HEK293 (cell line): ENCODE data around the gene TM7SF2.

Experiments
- KLF7 ChIP-seq: fragments of 450-650 bp; formaldehyde crosslinking; IDR thresholded peaks from 2 replicates; pipeline ENCODE4 v1.5.1; 2016; ENCODE audit warnings: missing biosample characterization, missing genetic modification characterization, borderline replicate concordance
- MYNN ChIP-seq: fragments of 450-650 bp; formaldehyde crosslinking; IDR thresholded peaks from 2 replicates; pipeline ENCODE4 v1.5.1; 2016; ENCODE audit warnings: missing biosample characterization, missing genetic modification characterization, borderline replicate concordance
- OVOL3 ChIP-seq: fragments of 450-650 bp; formaldehyde crosslinking; IDR thresholded peaks from 2 replicates; pipeline ENCODE4 v1.5.1; 2016; ENCODE audit warnings: missing biosample characterization, missing genetic modification characterization
- SCRT2 ChIP-seq: fragments of 450-650 bp; formaldehyde crosslinking; IDR thresholded peaks from 2 replicates; pipeline ENCODE4 v1.5.1; 2016; ENCODE audit warnings: missing biosample characterization, missing genetic modification characterization
- SP3 ChIP-seq: fragments of 450-650 bp; formaldehyde crosslinking; IDR thresholded peaks from 2 replicates; pipeline ENCODE4 v1.5.1; 2016; ENCODE audit warnings: missing biosample characterization, missing genetic modification characterization
- ZBTB21 ChIP-seq: fragments of 450-650 bp; formaldehyde crosslinking; IDR thresholded peaks from 2 replicates; pipeline ENCODE4 v1.5.1; 2017; ENCODE audit warnings: missing biosample characterization, missing genetic modification characterization
- ZBTB7A ChIP-seq: fragments of 450-650 bp; formaldehyde crosslinking; IDR thresholded peaks from 2 replicates; pipeline ENCODE4 v1.5.1; 2016; ENCODE audit warnings: low read depth, missing biosample characterization, missing genetic modification characterization
- ZFHX2 ChIP-seq: fragments of 450-650 bp; formaldehyde crosslinking; conservative IDR thresholded peaks from 2 replicates; pipeline ENCODE4 v1.5.1; 2016; ENCODE audit warnings: missing biosample characterization, missing genetic modification characterization
- ZFP69B ChIP-seq: fragments of 450-650 bp; formaldehyde crosslinking; IDR thresholded peaks from 2 replicates; pipeline ENCODE4 v1.5.1; 2016; ENCODE audit warnings: missing biosample characterization, missing genetic modification characterization
- ZNF138 ChIP-seq: fragments of 450-650 bp; formaldehyde crosslinking; IDR thresholded peaks from 2 replicates; pipeline ENCODE4 v1.5.1; 2016; ENCODE audit warnings: missing biosample characterization, missing genetic modification characterization, borderline replicate concordance
- ZNF140 ChIP-seq: fragments of 450-650 bp; formaldehyde crosslinking; IDR thresholded peaks from 2 replicates; pipeline ENCODE4 v1.5.1; 2016; ENCODE audit warnings: missing biosample characterization, missing genetic modification characterization
- ZNF2 ChIP-seq: fragments of 450-650 bp; formaldehyde crosslinking; IDR thresholded peaks from 2 replicates; pipeline ENCODE4 v1.5.1; 2016; ENCODE audit warnings: missing biosample characterization, missing genetic modification characterization
- ZNF223 ChIP-seq: fragments of 450-650 bp; formaldehyde crosslinking; IDR thresholded peaks from 2 replicates; pipeline ENCODE4 v1.5.1; 2016; ENCODE audit warnings: missing biosample characterization, missing genetic modification characterization
- ZNF23 ChIP-seq: fragments of 450-650 bp; formaldehyde crosslinking; IDR thresholded peaks from 2 replicates; pipeline ENCODE4 v1.5.1; 2016; ENCODE audit warnings: missing biosample characterization, missing genetic modification characterization, borderline replicate concordance
- ZNF274 ChIP-seq, 2 experiments: fragments of 200-500 bp in 1 of 2; fragments of 450-650 bp in 1 of 2; sonication (Bioruptor generic) in 1 of 2; formaldehyde crosslinking in 1 of 2; IDR thresholded peaks; 2 replicates each; pipeline versions ENCODE4 v1.5.1 to v1.6.1; 2014 to 2016; ENCODE audit warnings: borderline replicate concordance in 1 of 2, inconsistent platforms in 1 of 2, low read length in 1 of 2, missing biosample characterization in 1 of 2, missing genetic modification characterization in 1 of 2
- ZNF335 ChIP-seq: fragments of 450-650 bp; formaldehyde crosslinking; conservative IDR thresholded peaks from 2 replicates; pipeline ENCODE4 v1.5.1; 2016; ENCODE audit warnings: missing biosample characterization, missing genetic modification characterization
- ZNF341 ChIP-seq: fragments of 450-650 bp; formaldehyde crosslinking; IDR thresholded peaks from 2 replicates; pipeline ENCODE4; 2016; ENCODE audit warnings: low read depth, missing biosample characterization, missing genetic modification characterization
- ZNF394 ChIP-seq: fragments of 450-650 bp; formaldehyde crosslinking; IDR thresholded peaks from 2 replicates; pipeline ENCODE4 v1.5.1; 2016; ENCODE audit warnings: missing biosample characterization, missing genetic modification characterization, mild to moderate bottlenecking, moderate library complexity, borderline replicate concordance
- ZNF560 ChIP-seq: fragments of 450-650 bp; formaldehyde crosslinking; IDR thresholded peaks from 2 replicates; pipeline ENCODE4 v1.5.1; 2017; ENCODE audit warnings: missing biosample characterization, missing genetic modification characterization, borderline replicate concordance
- ZNF610 ChIP-seq: fragments of 450-650 bp; formaldehyde crosslinking; IDR thresholded peaks from 2 replicates; pipeline ENCODE4 v1.5.1; 2016; ENCODE audit warnings: missing biosample characterization, missing genetic modification characterization, borderline replicate concordance
- ZNF621 ChIP-seq: fragments of 450-650 bp; formaldehyde crosslinking; IDR thresholded peaks from 2 replicates; pipeline ENCODE4 v1.5.1; 2017; ENCODE audit warnings: missing biosample characterization, missing genetic modification characterization
- ZNF660 ChIP-seq: fragments of 450-650 bp; IDR thresholded peaks from 2 replicates; pipeline ENCODE4 v1.5.1; 2018; ENCODE audit warnings: missing biosample characterization, mild to moderate bottlenecking, missing genetic modification characterization
- ZSCAN30 ChIP-seq: fragments of 450-650 bp; IDR thresholded peaks from 2 replicates; pipeline ENCODE4 v1.5.1; 2018; ENCODE audit warnings: missing biosample characterization, mild to moderate bottlenecking, missing genetic modification characterization, moderate library complexity
- TF ChIP-seq, protein P1 (sequence below): fragments of 450-650 bp; formaldehyde crosslinking; IDR thresholded peaks from 2 replicates; pipeline ENCODE4 v1.5.1; 2016; ENCODE audit warnings: missing biosample characterization, missing genetic modification characterization
- TF ChIP-seq, protein P2 (sequence below): fragments of 450-650 bp; formaldehyde crosslinking; conservative IDR thresholded peaks from 2 replicates; pipeline ENCODE4 v1.5.1; 2016; ENCODE audit warnings: low read depth, missing biosample characterization, missing genetic modification characterization
- TF ChIP-seq, protein P3 (sequence below): fragments of 450-650 bp; formaldehyde crosslinking; IDR thresholded peaks from 2 replicates; pipeline ENCODE4 v1.5.1; 2016; ENCODE audit warnings: missing biosample characterization, missing genetic modification characterization
- TF ChIP-seq, protein P4 (sequence below): fragments of 450-650 bp; formaldehyde crosslinking; conservative IDR thresholded peaks from 2 replicates; pipeline ENCODE4 v1.5.1; 2016; ENCODE audit warnings: low read depth, missing biosample characterization, missing genetic modification characterization

Gene TM7SF2

DNA sequence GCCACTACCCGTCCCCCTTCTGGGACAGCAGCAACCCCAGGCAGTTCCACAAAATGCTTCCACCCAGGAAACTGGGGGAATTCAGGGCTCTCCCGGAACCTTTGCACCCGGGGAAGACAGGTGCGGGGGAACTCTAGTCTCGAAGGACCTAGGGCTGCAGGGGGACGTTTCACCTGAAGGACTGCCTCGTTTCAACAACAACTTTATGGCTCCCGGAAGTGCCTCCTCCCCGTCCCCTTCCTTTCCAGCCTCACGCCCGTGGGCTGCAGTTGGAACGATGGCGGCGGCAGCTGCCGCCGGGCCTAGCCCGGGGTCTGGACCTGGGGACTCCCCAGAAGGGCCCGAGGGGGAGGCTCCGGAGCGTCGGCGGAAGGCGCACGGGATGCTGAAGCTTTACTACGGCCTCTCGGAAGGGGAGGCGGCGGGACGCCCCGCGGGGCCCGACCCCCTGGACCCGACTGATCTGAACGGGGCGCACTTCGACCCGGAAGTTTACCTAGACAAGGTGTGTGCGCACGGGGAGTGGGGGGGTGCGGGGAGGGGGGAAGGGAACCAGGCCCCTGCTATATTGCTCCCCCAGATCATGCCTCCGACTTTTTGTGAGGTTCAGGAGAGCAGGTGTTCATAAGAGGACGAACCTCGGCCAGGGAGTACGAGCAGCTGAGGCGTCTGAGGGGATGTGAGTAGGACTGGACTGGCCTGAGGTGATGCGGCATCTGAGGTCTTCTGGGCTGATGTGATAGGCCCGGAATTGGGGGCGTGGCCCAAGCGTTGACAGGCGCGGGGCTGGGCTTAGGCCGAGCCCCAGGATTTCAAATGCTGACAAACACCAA is 15.5 kb upstream of the TM7SF2 start, which contains the start of gene VPS51 (continued):
- TF ChIP-seq, protein P1, sequence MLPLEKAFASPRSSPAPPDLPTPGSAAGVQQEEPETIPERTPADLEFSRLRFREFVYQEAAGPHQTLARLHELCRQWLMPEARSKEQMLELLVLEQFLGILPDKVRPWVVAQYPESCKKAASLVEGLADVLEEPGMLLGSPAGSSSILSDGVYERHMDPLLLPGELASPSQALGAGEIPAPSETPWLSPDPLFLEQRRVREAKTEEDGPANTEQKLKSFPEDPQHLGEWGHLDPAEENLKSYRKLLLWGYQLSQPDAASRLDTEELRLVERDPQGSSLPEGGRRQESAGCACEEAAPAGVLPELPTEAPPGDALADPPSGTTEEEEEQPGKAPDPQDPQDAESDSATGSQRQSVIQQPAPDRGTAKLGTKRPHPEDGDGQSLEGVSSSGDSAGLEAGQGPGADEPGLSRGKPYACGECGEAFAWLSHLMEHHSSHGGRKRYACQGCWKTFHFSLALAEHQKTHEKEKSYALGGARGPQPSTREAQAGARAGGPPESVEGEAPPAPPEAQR: peak; percentile 80; the same call in 1 of the 2 replicates
- TF ChIP-seq ZSCAN30 (peak; percentile 99), KLF7 (tag by site-specific recombination) (peak; percentile 96), ZFHX2 (tag by site-specific recombination) (peak; percentile 53), ZNF560 (tag by site-specific recombination) (no peak), ZNF621 (tag by site-specific recombination) (no peak), ZNF660 (tag by site-specific recombination) (peak; percentile 97), ZNF341 (tag by site-specific recombination) (peak; percentile 50), ZNF138 (tag by site-specific recombination) (no peak), ZFP69B (tag by site-specific recombination) (peak; percentile 89), ZNF610 (tag by site-specific recombination) (0 out of 2 replicates have a peak, but pooled peaks have one; percentile 40), ZNF223 (tag by site-specific recombination) (no peak), ZNF274 (IDR thresholded peaks at IDR 0.05; ENCODE audit: low read length) (no peak), ZNF274 (tag by site-specific recombination; IDR thresholded peaks at IDR 0.05; ENCODE audit: borderline replicate concordance) (no peak), SP3 (tag by site-specific recombination) (peak; percentile 78), ZNF2 (tag by site-specific recombination) (peak; percentile 93), ZNF23 (tag by site-specific recombination) (0 out of 2 replicates have a peak, but pooled peaks have one; percentile 46), OVOL3 (peak; percentile 95), ZNF140 (tag by site-specific recombination) (no peak), ZBTB21 (peak; percentile 54), MYNN (tag by site-specific recombination) (peak; percentile 61; the same call in 1 of the 2 replicates), ZBTB7A (tag by site-specific recombination) (0 out of 2 replicates have a peak, but pooled peaks have one; percentile 54), SCRT2 (tag by site-specific recombination) (0 out of 2 replicates have a peak, but pooled peaks have one; percentile 39), ZNF335 (tag by site-specific recombination) (peak; percentile 65), ZNF394 (peak; percentile 62; the same call in 1 of the 2 replicates)
- TF ChIP-seq, protein P2, sequence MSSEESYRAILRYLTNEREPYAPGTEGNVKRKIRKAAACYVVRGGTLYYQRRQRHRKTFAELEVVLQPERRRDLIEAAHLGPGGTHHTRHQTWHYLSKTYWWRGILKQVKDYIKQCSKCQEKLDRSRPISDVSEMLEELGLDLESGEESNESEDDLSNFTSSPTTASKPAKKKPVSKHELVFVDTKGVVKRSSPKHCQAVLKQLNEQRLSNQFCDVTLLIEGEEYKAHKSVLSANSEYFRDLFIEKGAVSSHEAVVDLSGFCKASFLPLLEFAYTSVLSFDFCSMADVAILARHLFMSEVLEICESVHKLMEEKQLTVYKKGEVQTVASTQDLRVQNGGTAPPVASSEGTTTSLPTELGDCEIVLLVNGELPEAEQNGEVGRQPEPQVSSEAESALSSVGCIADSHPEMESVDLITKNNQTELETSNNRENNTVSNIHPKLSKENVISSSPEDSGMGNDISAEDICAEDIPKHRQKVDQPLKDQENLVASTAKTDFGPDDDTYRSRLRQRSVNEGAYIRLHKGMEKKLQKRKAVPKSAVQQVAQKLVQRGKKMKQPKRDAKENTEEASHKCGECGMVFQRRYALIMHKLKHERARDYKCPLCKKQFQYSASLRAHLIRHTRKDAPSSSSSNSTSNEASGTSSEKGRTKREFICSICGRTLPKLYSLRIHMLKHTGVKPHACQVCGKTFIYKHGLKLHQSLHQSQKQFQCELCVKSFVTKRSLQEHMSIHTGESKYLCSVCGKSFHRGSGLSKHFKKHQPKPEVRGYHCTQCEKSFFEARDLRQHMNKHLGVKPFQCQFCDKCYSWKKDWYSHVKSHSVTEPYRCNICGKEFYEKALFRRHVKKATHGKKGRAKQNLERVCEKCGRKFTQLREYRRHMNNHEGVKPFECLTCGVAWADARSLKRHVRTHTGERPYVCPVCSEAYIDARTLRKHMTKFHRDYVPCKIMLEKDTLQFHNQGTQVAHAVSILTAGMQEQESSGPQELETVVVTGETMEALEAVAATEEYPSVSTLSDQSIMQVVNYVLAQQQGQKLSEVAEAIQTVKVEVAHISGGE (tag by site-specific recombination): peak; percentile 100
- TF ChIP-seq, protein P3, sequence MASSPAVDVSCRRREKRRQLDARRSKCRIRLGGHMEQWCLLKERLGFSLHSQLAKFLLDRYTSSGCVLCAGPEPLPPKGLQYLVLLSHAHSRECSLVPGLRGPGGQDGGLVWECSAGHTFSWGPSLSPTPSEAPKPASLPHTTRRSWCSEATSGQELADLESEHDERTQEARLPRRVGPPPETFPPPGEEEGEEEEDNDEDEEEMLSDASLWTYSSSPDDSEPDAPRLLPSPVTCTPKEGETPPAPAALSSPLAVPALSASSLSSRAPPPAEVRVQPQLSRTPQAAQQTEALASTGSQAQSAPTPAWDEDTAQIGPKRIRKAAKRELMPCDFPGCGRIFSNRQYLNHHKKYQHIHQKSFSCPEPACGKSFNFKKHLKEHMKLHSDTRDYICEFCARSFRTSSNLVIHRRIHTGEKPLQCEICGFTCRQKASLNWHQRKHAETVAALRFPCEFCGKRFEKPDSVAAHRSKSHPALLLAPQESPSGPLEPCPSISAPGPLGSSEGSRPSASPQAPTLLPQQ (tag by site-specific recombination): peak; percentile 71
- TF ChIP-seq, protein P4, sequence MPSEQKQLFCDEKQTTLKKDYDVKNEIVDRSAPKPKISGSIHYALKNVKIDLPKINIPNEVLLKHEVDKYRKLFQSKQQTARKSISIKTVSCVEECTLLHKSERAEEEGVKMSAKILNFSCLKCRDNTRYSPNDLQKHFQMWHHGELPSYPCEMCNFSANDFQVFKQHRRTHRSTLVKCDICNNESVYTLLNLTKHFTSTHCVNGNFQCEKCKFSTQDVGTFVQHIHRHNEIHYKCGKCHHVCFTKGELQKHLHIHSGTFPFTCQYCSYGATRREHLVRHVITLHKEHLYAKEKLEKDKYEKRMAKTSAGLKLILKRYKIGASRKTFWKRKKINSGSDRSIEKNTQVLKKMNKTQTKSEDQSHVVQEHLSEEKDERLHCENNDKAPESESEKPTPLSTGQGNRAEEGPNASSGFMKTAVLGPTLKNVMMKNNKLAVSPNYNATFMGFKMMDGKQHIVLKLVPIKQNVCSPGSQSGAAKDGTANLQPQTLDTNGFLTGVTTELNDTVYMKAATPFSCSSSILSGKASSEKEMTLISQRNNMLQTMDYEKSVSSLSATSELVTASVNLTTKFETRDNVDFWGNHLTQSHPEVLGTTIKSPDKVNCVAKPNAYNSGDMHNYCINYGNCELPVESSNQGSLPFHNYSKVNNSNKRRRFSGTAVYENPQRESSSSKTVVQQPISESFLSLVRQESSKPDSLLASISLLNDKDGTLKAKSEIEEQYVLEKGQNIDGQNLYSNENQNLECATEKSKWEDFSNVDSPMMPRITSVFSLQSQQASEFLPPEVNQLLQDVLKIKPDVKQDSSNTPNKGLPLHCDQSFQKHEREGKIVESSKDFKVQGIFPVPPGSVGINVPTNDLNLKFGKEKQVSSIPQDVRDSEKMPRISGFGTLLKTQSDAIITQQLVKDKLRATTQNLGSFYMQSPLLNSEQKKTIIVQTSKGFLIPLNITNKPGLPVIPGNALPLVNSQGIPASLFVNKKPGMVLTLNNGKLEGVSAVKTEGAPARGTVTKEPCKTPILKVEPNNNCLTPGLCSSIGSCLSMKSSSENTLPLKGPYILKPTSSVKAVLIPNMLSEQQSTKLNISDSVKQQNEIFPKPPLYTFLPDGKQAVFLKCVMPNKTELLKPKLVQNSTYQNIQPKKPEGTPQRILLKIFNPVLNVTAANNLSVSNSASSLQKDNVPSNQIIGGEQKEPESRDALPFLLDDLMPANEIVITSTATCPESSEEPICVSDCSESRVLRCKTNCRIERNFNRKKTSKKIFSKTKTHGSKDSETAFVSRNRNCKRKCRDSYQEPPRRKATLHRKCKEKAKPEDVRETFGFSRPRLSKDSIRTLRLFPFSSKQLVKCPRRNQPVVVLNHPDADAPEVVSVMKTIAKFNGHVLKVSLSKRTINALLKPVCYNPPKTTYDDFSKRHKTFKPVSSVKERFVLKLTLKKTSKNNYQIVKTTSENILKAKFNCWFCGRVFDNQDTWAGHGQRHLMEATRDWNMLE (tag by site-specific recombination): peak; percentile 94
